ENCODE measurements around the gene ONECUT1.

Gene ONECUT1

DNA sequence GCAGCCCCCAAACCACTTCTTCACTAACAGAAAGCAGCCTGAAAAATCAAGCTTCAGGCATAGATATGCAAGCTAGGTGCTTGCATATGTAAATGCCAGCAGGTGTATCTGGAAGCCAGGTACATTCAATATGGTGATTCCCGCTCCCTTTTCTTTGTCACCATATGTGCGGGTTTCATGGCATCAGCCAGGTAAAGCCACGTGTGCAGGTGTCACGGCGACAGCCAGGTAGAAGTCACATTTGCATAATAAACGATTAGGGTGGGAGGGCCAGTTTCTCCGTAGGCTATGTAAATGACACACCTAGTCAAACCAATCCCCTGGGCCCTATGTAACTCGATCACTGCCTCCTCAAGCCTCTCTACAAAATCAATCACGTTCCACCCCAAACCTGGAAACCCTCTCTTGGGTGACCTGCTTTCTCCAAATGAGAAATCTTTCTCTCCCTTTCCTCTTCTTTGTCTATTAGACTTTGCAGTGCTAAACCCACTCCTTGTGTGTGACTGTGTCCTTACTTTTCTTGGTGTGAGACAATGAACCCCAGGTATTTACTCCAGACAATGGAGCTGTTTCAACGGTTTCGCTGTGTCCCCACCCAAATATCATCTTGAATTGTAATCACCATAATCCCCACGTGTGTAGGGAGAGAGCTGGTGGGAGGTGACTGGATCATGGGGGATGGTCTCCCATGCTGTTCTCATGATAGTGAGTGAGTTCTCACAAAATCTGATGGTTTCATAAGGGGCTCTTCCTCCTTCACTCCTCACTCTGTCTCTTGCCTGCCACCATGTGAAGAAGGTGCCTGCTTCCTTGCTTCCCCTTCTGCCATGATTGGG lies 44.6 kb downstream of the ONECUT1 start:
- no peak for ATAC-seq

DNA sequence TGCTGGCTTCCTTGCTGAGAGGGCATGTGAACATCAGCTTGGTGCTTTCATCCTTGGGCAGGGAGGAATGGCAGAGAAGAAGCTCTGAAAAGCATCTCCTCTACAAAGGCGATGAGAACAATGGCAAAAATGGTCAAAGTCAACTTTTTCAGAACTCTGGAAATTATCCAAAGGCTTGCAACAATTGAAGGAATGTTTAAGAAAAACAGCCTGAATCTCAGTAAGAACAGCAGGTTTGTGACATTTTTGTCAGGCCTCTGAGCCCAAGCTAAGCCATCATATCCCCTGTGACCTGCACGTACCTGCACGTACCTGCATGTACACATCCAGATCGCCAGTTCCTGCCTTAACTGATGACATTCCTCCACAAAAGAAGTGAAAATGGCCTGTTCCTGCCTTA lies 51.8 kb downstream of the ONECUT1 start:
- no peak for TF ChIP-seq ESRRG (CRISPR knock-in tag; IDR thresholded peaks at IDR 0.05)
- no peak for TF ChIP-seq SNAI2 (CRISPR knock-in tag; IDR thresholded peaks at IDR 0.05)
- no peak for TF ChIP-seq ZNF70 (CRISPR knock-in tag; IDR thresholded peaks at IDR 0.05)
- no peak for TF ChIP-seq RARB (CRISPR knock-in tag; IDR thresholded peaks at IDR 0.05)
- no peak for TF ChIP-seq CSDC2 (CRISPR knock-in tag; IDR thresholded peaks at IDR 0.05)
- no peak for ATAC-seq

More for the DNA sequence above, 44.6 kb downstream of the ONECUT1 start:
- TF ChIP-seq RARB (CRISPR knock-in tag; IDR thresholded peaks at IDR 0.05), result no peak
- TF ChIP-seq ISL1 (CRISPR knock-in tag; IDR thresholded peaks at IDR 0.05), result no peak
- no peak for TF ChIP-seq SNAI2 (CRISPR knock-in tag; IDR thresholded peaks at IDR 0.05)
- no peak for TF ChIP-seq ZNF565 (CRISPR knock-in tag; conservative IDR thresholded peaks at IDR 0.05; ENCODE audit: low read depth)

GRCh38 chr15:52737720-52738119 lies 52.4 kb downstream of the ONECUT1 start:
- ATAC-seq, result no peak

GRCh38 chr15:52735231-52736089 lies 54.7 kb downstream of the ONECUT1 start:
- ATAC-seq, result peak; percentile 97
- no peak for TF ChIP-seq TSHZ2 (CRISPR knock-in tag; IDR thresholded peaks at IDR 0.05)
- TF ChIP-seq ZFP30 (CRISPR knock-in tag; IDR thresholded peaks at IDR 0.05), result no peak
- TF ChIP-seq GLIS3 (CRISPR knock-in tag; IDR thresholded peaks at IDR 0.05), result no peak
- TF ChIP-seq SNAI2 (CRISPR knock-in tag; IDR thresholded peaks at IDR 0.05), result no peak
- TF ChIP-seq ZNF565 (CRISPR knock-in tag; conservative IDR thresholded peaks at IDR 0.05; ENCODE audit: low read depth), result no peak
- no peak for TF ChIP-seq ZFP3 (CRISPR knock-in tag; IDR thresholded peaks at IDR 0.05)
- no peak for TF ChIP-seq ZNF8 (CRISPR knock-in tag; IDR thresholded peaks at IDR 0.05)
- TF ChIP-seq ESRRG (CRISPR knock-in tag; IDR thresholded peaks at IDR 0.05), result no peak
- no peak for TF ChIP-seq ZNF70 (CRISPR knock-in tag; IDR thresholded peaks at IDR 0.05)
- no peak for TF ChIP-seq TOX (CRISPR knock-in tag; IDR thresholded peaks at IDR 0.05; ENCODE audit: borderline replicate concordance)
- no peak for TF ChIP-seq CREB5 (CRISPR knock-in tag; IDR thresholded peaks at IDR 0.05; ENCODE audit: low read depth)
- TF ChIP-seq BACH2 (CRISPR knock-in tag; IDR thresholded peaks at IDR 0.05; ENCODE audit: borderline replicate concordance), result no peak

More at GRCh38 chr15:52737720-52738119, 52.4 kb downstream of the ONECUT1 start:
- no peak for TF ChIP-seq TCF4 (CRISPR knock-in tag; IDR thresholded peaks at IDR 0.05; ENCODE audit: borderline replicate concordance)

GRCh38 chr15:52734329-52734728 lies 55.8 kb downstream of the ONECUT1 start:
- ATAC-seq, result no peak
- TF ChIP-seq ISL1 (CRISPR knock-in tag; IDR thresholded peaks at IDR 0.05), result no peak
- TF ChIP-seq TOX (CRISPR knock-in tag; IDR thresholded peaks at IDR 0.05; ENCODE audit: borderline replicate concordance), result no peak
- no peak for TF ChIP-seq ESRRG (CRISPR knock-in tag; IDR thresholded peaks at IDR 0.05)

- ATAC-seq, result no peak
- TF ChIP-seq GLIS3 (CRISPR knock-in tag; IDR thresholded peaks at IDR 0.05) (no peak), ZFP30 (CRISPR knock-in tag; IDR thresholded peaks at IDR 0.05) (no peak), ISL1 (CRISPR knock-in tag; IDR thresholded peaks at IDR 0.05) (no peak)
Observed at GRCh38 chr15:52733696-52734255, 56.4 kb downstream of the ONECUT1 start.

DNA sequence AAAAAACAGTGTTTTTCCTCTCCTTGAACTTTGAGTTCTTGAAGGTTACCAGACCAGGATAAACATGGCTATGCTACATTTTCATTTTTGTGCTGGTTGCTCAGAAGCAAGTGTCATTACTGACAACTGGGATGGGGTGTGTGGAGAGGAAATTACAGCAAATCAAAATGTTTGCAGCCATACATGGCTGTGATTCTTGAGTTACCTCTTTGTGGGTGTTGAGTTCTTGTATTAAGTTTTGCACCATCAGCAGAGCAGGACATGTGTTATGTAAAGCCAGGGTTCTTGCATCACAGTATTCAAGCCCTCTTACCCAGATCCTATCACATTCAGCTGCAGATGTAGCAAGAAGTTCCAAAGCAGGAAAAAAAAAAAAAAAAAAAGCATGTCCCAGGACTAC lies 57.0 kb downstream of the ONECUT1 start:
- no peak for ATAC-seq
- TF ChIP-seq PATZ1 (CRISPR knock-in tag; IDR thresholded peaks at IDR 0.05; ENCODE audit: borderline replicate concordance) (no peak), ZFP30 (CRISPR knock-in tag; IDR thresholded peaks at IDR 0.05) (no peak)
- TF ChIP-seq, protein P1, sequence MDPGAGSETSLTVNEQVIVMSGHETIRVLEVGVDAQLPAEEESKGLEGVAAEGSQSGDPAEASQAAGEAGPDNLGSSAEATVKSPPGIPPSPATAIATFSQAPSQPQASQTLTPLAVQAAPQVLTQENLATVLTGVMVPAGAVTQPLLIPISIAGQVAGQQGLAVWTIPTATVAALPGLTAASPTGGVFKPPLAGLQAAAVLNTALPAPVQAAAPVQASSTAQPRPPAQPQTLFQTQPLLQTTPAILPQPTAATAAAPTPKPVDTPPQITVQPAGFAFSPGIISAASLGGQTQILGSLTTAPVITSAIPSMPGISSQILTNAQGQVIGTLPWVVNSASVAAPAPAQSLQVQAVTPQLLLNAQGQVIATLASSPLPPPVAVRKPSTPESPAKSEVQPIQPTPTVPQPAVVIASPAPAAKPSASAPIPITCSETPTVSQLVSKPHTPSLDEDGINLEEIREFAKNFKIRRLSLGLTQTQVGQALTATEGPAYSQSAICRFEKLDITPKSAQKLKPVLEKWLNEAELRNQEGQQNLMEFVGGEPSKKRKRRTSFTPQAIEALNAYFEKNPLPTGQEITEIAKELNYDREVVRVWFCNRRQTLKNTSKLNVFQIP (CRISPR knock-in tag; IDR thresholded peaks at IDR 0.05; ENCODE audit: borderline replicate concordance, low read depth), result no peak
- TF ChIP-seq, protein P2, sequence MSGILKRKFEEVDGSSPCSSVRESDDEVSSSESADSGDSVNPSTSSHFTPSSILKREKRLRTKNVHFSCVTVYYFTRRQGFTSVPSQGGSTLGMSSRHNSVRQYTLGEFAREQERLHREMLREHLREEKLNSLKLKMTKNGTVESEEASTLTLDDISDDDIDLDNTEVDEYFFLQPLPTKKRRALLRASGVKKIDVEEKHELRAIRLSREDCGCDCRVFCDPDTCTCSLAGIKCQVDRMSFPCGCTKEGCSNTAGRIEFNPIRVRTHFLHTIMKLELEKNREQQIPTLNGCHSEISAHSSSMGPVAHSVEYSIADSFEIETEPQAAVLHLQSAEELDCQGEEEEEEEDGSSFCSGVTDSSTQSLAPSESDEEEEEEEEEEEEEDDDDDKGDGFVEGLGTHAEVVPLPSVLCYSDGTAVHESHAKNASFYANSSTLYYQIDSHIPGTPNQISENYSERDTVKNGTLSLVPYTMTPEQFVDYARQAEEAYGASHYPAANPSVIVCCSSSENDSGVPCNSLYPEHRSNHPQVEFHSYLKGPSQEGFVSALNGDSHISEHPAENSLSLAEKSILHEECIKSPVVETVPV (CRISPR knock-in tag; IDR thresholded peaks at IDR 0.05), result no peak

Measured in SK-N-SH treated with all-trans-retinoic acid at 6 μM for 48 hours (cell line).